Vagina (tissue), 2 donors: ENCODE data around the gene WDSUB1. TPM values are rescaled to one million over a fixed set of nuclear protein-coding genes. Genes with fewer than 3 reads are reported as not detected.

Experiments used
- DNase-seq, 2 donors: peaks; one replicate each; pipeline ENCODE4 v3.0.0-alpha.2; 2017; ENCODE audit errors: extremely low spot score in 2 of 2
- H3K27ac ChIP-seq: fragments of 200-600 bp; sonication (generic); one replicate; pipeline ENCODE4 v1.5.1; 2019
- H3K27me3 ChIP-seq: fragments of 200-600 bp; sonication (generic); one replicate; pipeline ENCODE4 v1.5.1; 2019
- H3K36me3 ChIP-seq, 2 donors: fragments of 200-600 bp; sonication (generic); one replicate each; pipeline ENCODE4 v1.5.1; 2017 to 2019
- H3K4me1 ChIP-seq: fragments of 200-600 bp; sonication (generic); one replicate; pipeline ENCODE4 v1.5.1; 2019
- H3K4me3 ChIP-seq, 2 donors: fragments of 200-600 bp; sonication (generic); 1 replicate in 1 of 2; 2 replicates in 1 of 2; pipeline ENCODE4 v1.5.1; 2016 to 2019
- H3K9me3 ChIP-seq: fragments of 200-600 bp; sonication (generic); one replicate; pipeline ENCODE4 v1.5.1; 2019
- CTCF ChIP-seq, 3 experiments: fragments of 450-650 bp in 2 of 3; fragments of 200-600 bp in 1 of 3; sonication (generic) in 1 of 3; IDR thresholded peaks; one replicate each; pipeline ENCODE4 v1.5.1; 2017 to 2019; ENCODE audit warnings: antibody characterized with exemption in 3 of 3, mild to moderate bottlenecking in 2 of 3, moderate library complexity in 2 of 3
- POLR2A ChIP-seq, 2 donors: fragments of 450-650 bp; IDR thresholded peaks; one replicate each; pipeline ENCODE4 v1.6.1; 2017; ENCODE audit warnings: antibody characterized with exemption in 2 of 2, mild to moderate bottlenecking in 2 of 2, moderate library complexity in 2 of 2
- POLR2AphosphoS5 ChIP-seq, 2 donors: sonication (generic); formaldehyde crosslinking; IDR thresholded peaks; one replicate each; pipeline ENCODE4 v1.9.0; 2017; ENCODE audit warnings: antibody characterized with exemption in 2 of 2, mild to moderate bottlenecking in 2 of 2, low read depth in 1 of 2; ENCODE audit not compliant: insufficient read depth in 1 of 2
- intact Hi-C: fragments of 100-400 bp; cut with DNase I; formaldehyde crosslinking; loops from one replicate; pipeline ENCODE4 v1.15.1; 2023
- total RNA-seq: library from RNA; depleted of rRNA; stranded (reverse); fragments of >200 nt; gene quantifications from one replicate; pipeline ENCODE4 v1.2.3, GENCODE V29; 2016

The WDSUB1 gene
- total RNA-seq, 1 donor from 2014 or later, result 2.2 TPM

GRCh38 chr2:159193791-159194190, 92.7 kb downstream of the WDSUB1 start:
- H3K27ac ChIP-seq, result no peak overlapping the region
- H3K9me3 ChIP-seq, result no peaks in the 10 kb centered on the region
- intact Hi-C loops, result no loop called here
- TF ChIP-seq POLR2A (IDR thresholded peaks at IDR 0.05) (no peak), POLR2AphosphoS5 (IDR thresholded peaks at IDR 0.05; ENCODE audit: insufficient read depth in 1 of 2, low read depth in 1 of 2) (no peak), CTCF (IDR thresholded peaks at IDR 0.05) (no peak)
- no peak overlapping the region for H3K4me3 ChIP-seq
- no peaks in the 10 kb centered on the region for H3K4me1 ChIP-seq
- H3K27me3 ChIP-seq, result no peaks in the 10 kb centered on the region
- H3K36me3 ChIP-seq, result peaks cover 0 to 45% of the 10 kb centered on the region in 2 donors
- no peak for DNase-seq

- no peaks in the 10 kb centered on the region for H3K4me1 ChIP-seq
- no peak overlapping the region for H3K4me3 ChIP-seq
- H3K27me3 ChIP-seq, result no peaks in the 10 kb centered on the region
- H3K36me3 ChIP-seq, result peaks cover 0 to 33% of the 10 kb centered on the region in 2 donors
- no peak for DNase-seq
- TF ChIP-seq POLR2AphosphoS5 (IDR thresholded peaks at IDR 0.05; ENCODE audit: insufficient read depth in 1 of 2, low read depth in 1 of 2) (no peak), POLR2A (IDR thresholded peaks at IDR 0.05) (no peak), CTCF (IDR thresholded peaks at IDR 0.05) (no peak)
- H3K27ac ChIP-seq, result no peak overlapping the region
- H3K9me3 ChIP-seq, result no peaks in the 10 kb centered on the region
- intact Hi-C loops, result no loop called here
Observed at GRCh38 chr2:159192371-159192918, 94.1 kb downstream of the WDSUB1 start.

DNA sequence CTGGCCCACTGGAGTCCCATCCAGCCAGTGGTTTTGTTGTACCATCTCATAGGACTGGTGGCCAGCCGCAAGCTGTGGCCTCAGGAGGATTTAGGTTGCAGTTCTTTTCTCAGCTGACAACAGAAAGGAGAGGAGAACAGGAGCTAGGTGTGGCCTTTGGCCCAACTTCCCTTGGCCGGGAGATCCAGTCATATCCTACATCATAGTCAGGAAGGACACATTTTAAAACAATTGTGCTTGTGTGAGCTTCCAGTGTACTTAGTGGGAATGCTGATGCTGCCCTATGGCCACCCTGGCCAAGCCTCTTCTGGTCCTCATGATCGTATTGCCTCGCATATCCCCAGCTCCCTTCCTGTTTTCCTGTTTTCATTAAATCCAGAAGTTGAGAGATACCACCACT, 98.1 kb downstream of the WDSUB1 start:
- TF ChIP-seq POLR2AphosphoS5 (IDR thresholded peaks at IDR 0.05; ENCODE audit: insufficient read depth in 1 of 2, low read depth in 1 of 2), result no peak
- no peak for TF ChIP-seq POLR2A (IDR thresholded peaks at IDR 0.05)
- no peak for TF ChIP-seq CTCF (IDR thresholded peaks at IDR 0.05)
- no peaks in the 10 kb centered on the region for H3K4me1 ChIP-seq
- H3K27ac ChIP-seq, result no peak overlapping the region
- no peaks in the 10 kb centered on the region for H3K27me3 ChIP-seq
- no peak overlapping the region for H3K4me3 ChIP-seq
- no peak for DNase-seq
- intact Hi-C loops, result no loop called here
- H3K36me3 ChIP-seq, result peaks cover 0 to 17% of the 10 kb centered on the region in 2 donors
- H3K9me3 ChIP-seq, result no peaks in the 10 kb centered on the region

DNA sequence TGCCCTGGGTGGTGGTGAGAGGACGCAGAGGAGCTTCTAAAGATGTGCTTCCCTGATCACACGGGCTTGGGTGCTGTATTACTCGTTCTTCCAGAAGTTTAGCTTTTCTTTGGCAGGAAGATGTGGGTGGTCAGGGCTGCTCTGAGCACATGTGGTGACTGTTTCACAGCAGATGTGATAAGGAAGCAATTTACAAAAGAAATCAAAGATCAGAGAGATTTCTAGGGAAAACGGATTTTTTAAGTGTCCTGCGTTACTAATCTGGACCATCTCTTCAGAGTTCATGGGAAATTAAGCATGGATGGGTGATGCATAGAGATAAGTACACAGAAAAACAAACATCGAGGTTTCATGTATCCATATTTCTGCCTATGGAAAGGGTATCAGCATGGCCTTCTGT, 99.4 kb downstream of the WDSUB1 start:
- TF ChIP-seq POLR2AphosphoS5 (IDR thresholded peaks at IDR 0.05; ENCODE audit: insufficient read depth in 1 of 2, low read depth in 1 of 2) (no peak), POLR2A (IDR thresholded peaks at IDR 0.05) (no peak), CTCF (IDR thresholded peaks at IDR 0.05) (no peak)
- no peak for DNase-seq
- no peaks in the 10 kb centered on the region for H3K9me3 ChIP-seq
- no peak overlapping the region for H3K4me3 ChIP-seq
- intact Hi-C loops, result no loop called here
- H3K36me3 ChIP-seq, result peaks cover 0 to 19% of the 10 kb centered on the region in 2 donors
- H3K4me1 ChIP-seq, result no peaks in the 10 kb centered on the region
- H3K27ac ChIP-seq, result no peak overlapping the region
- H3K27me3 ChIP-seq, result no peaks in the 10 kb centered on the region

DNA sequence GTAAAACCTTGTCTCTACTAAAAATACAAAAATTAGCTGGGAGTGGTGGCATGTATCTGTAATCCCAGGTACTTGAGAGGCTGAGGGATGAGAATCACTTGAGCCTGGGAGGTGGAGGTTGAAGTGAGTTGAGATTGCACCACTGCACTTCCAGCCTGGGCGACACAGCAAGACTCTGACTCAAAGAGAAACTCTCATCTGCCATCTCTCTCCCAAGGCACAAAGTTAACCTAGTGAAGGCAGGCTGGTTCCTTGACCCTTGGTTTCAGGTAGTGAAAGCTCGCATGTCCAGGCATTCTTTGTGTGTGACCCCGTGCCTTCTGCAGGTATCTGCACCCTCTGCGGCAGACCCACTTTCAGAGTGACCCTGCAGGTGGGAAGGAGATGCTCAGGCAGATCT, 100.0 kb downstream of the WDSUB1 start:
- no peaks in the 10 kb centered on the region for H3K9me3 ChIP-seq
- H3K27ac ChIP-seq, result no peak overlapping the region
- TF ChIP-seq POLR2A (IDR thresholded peaks at IDR 0.05) (no peak), CTCF (IDR thresholded peaks at IDR 0.05) (no peak), POLR2AphosphoS5 (IDR thresholded peaks at IDR 0.05; ENCODE audit: insufficient read depth in 1 of 2, low read depth in 1 of 2) (no peak)
- peaks cover 0 to 21% of the 10 kb centered on the region in 2 donors for H3K36me3 ChIP-seq
- H3K4me3 ChIP-seq, result no peak overlapping the region
- no peaks in the 10 kb centered on the region for H3K27me3 ChIP-seq
- no peaks in the 10 kb centered on the region for H3K4me1 ChIP-seq
- intact Hi-C loops, result no loop called here
- no peak for DNase-seq
